DMS114 treated with DMSO at 0.1 percent for 48 hours (cell line): ENCODE data around the gene BAMBI.
A peak's percentile ranks its signal among the peaks of the same experiment; 100 is the strongest.

ENCODE experiments used
- DNase-seq: peaks from one replicate; lab custom pipeline; 2025; ENCODE audit not compliant: unreplicated experiment; lab: John Stamatoyannopoulos, UW

BAMBI gene

GRCh38 chr10:28674782-28675181 lies 2.5 kb upstream of the BAMBI start:
- DNase-seq, result no peak

- peak; percentile 29 for DNase-seq
Observed at GRCh38 chr10:28676326-28676967, 874 bp upstream of the BAMBI start.

GRCh38 chr10:28677888-28678686 lies 766 bp downstream of the BAMBI start:
- DNase-seq, result peak; percentile 30

DNA sequence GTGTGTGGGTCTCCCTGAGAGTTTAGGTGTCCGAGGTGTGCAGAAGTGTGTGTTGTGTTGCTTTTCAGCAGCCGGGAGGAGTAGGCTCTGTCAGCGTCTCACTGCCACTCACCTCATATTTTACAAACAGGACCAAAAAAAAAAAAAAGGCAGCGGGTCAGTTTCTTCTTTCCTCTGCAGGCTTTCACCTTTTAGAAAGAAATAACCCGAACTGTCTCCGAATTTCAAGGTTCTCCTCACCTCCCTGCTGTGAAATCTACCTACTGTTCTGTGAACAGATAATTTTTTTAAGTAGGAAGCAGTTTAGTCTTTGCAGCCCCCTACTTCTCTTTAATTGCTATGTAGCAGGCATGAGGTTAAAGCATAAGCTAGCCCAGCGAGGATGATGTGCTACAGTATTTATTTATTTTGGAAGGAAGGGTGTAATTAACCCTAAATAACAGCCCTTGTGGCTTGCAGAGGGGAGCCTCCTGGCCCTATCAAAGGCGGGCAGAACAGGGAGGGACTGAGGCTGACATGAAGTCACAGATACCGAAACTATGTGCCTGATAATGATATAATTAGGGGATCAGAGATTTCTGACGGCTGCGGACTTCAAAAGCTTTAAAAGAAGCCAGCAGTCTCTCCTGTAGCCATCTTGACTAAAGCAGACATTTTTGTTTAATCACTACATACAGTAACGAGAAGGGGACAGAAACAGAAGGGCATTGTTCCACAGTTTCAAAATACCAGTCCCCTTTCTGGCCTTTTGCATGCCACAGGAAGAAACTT lies 1.6 kb downstream of the BAMBI start:
- DNase-seq, result no peak

GRCh38 chr10:28679581-28680357 lies 2.4 kb downstream of the BAMBI start:
- peak; percentile 37 for DNase-seq

DNA sequence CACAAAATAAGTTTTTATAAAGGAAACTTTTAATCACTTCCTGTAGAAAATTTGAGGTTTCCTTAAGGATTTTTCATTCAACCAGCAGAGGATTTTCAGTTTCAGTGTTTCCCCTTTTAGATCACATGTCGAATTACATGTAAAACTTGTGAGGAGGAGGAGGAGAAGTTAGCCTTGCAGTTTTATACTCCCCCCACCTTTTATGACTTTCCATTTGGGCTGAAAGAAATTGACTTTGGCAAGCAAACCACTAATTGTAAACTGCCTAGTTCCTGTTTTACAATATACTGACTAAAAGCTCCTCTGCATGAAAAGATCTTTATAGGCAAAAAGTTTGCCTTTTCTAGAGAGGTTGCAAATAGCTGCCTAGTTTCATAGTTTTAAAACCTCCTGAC lies 3.0 kb downstream of the BAMBI start:
- no peak for DNase-seq

- DNase-seq, result no peak
Observed at GRCh38 chr10:28681291-28681763, 4.0 kb downstream of the BAMBI start.

GRCh38 chr10:28681928-28682750 lies 4.8 kb downstream of the BAMBI start:
- DNase-seq, result no peak

DNA sequence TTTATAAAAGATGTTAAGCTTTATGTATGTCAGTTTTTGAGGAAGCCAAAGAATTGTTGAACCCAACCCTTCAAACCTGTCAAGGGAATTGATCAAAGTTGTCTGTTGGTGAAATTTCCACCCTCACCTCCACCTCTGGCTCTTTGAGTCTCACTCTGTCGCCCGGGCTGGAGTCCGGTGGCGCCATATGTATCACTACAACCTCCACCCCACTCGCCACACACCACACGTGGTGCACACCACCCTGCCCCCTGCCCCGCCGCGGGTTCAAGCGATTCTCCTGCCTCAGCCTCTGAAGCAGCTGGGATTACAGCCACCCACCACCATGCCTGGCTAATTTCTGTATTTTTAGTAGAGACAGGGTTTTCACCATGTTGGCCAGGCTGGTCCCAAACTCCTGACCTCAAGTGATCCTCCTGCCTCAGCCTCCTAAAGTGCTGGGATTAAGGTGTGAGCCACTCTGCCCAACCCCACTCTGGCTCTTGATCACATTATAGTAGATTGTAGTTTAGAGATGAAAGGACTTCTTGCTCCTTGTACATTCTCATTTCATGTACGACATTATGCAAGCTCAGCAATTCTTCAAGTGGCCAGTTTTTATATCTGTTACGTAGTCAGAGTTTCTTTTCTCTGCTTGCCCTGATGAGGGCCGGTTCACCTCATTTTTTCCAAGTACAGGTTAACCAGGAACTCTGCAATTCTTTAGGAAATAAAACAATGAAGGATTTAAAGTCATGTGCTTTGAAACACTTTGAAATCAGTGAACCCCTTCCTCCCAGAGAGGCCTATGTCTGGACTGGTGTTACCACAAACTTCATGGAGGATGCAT lies 7.0 kb downstream of the BAMBI start:
- no peak for DNase-seq

GRCh38 chr10:28684986-28685580 lies 7.8 kb downstream of the BAMBI start:
- no peak for DNase-seq

GRCh38 chr10:28685717-28686116 lies 8.4 kb downstream of the BAMBI start:
- DNase-seq, result peak; percentile 28

- no peak for DNase-seq
Observed at GRCh38 chr10:28686835-28687682, 9.7 kb downstream of the BAMBI start.

GRCh38 chr10:28687683-28688001 lies 10.3 kb downstream of the BAMBI start:
- no peak for DNase-seq

DNA sequence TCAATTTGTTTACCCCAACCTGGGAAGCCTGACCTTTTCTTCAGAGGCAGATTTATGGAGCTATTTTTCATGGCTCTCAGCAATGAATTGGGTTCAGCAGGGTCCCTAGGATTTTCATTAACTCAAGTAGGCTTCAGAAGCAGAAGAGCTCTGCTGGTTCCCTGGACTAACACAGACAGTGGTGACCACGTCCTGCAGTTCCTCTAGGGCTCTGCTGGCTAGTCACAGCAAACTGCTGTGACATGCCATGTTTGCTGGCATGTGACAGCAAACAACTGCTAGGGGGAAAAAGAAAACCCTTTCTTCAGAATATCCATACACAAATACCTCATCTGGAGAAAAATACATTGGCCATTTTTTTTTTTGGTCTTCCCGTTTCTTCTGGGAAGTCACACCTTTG lies 13.2 kb downstream of the BAMBI start:
- DNase-seq, result no peak

- DNase-seq, result no peak
Observed at GRCh38 chr10:28691187-28691694, 13.9 kb downstream of the BAMBI start.

DNA sequence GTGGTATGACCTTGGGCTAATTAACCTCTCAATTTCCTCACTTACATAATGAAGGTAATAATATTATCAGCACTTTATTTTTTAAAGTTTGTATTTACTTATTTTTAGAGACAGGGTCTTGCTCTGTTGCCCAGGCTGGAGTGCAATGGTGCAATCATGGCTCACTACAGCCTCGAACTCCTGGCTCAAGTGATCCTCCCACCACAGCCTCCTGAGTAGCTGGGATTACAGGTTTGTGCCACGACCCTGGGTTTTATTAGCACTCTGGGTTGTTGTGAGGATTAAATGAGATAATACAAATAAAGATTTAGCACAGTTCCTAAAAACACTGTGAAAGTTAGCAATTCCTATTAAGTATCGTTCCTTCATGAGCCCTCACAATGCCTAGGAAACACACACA lies 14.7 kb downstream of the BAMBI start:
- DNase-seq, result no peak

GRCh38 chr10:28694530-28694929 lies 17.2 kb downstream of the BAMBI start:
- no peak for DNase-seq

- no peak for DNase-seq
Observed at GRCh38 chr10:28698075-28698474, 20.8 kb downstream of the BAMBI start.
